Transverse colon (tissue), 4 donors: ENCODE results near the gene ADCY5.

ENCODE experiments used
- POLR2A ChIP-seq: fragments of 450-650 bp; IDR thresholded peaks from one replicate; pipeline ENCODE4 v1.6.1; 2016; ENCODE audit warnings: antibody characterized with exemption, mild to moderate bottlenecking, moderate library complexity
- POLR2AphosphoS5 ChIP-seq, 3 donors: sonication (generic); formaldehyde crosslinking; IDR thresholded peaks; one replicate each; pipeline ENCODE4 v1.6.1; 2016; ENCODE audit warnings: antibody characterized with exemption in 3 of 3
- TF ChIP-seq, protein P1 (sequence below), 5 experiments: fragments of 200-600 bp in 3 of 5; fragments of 450-650 bp in 2 of 5; sonication (generic) in 3 of 5; IDR thresholded peaks; 1 replicate in 2 of 5; 2 replicates in 3 of 5; pipeline ENCODE4 v1.5.1; 2016 to 2017; ENCODE audit warnings: antibody characterized with exemption in 5 of 5, inconsistent platforms in 3 of 5, mild to moderate bottlenecking in 2 of 5, moderate library complexity in 1 of 5

DNA sequence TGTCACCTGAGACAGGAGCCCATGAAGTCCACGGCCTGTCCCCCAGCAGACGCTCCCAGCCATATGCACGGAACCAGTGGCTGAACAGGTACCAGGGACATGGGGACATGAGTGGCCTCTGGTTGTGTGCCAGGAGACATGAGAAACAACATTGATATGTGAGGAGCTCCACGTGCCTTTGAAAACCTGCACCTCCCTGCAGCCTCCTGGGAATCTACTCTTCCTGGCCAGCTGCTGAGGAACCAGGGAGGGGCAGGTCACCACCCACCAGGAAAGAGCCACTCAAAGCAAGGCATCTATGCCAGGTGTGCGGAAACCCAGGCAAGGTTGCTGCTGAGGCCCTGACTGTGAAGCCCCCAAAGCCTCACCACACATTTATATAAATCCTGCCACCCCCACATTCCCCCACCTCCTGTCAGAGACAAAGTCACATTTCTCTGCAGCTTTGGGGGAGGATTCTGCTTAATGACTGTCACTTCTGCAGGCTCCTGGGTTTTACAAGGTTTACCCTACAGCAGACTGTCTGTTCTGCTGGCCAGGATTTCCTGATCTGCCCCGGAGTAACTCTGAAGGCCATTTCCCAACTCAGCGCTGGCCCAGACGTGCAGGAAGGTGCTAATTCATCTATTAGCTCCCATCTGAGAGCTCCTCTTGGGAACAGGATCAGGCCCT, 110.8 kb downstream of the ADCY5 start:
- TF ChIP-seq POLR2A: no peak
- TF ChIP-seq, protein P1, sequence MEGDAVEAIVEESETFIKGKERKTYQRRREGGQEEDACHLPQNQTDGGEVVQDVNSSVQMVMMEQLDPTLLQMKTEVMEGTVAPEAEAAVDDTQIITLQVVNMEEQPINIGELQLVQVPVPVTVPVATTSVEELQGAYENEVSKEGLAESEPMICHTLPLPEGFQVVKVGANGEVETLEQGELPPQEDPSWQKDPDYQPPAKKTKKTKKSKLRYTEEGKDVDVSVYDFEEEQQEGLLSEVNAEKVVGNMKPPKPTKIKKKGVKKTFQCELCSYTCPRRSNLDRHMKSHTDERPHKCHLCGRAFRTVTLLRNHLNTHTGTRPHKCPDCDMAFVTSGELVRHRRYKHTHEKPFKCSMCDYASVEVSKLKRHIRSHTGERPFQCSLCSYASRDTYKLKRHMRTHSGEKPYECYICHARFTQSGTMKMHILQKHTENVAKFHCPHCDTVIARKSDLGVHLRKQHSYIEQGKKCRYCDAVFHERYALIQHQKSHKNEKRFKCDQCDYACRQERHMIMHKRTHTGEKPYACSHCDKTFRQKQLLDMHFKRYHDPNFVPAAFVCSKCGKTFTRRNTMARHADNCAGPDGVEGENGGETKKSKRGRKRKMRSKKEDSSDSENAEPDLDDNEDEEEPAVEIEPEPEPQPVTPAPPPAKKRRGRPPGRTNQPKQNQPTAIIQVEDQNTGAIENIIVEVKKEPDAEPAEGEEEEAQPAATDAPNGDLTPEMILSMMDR (IDR thresholded peaks at IDR 0.05): no peak
- no peak for TF ChIP-seq POLR2AphosphoS5 (IDR thresholded peaks at IDR 0.05)
